GM11168 (cell line): ENCODE results near the gene NASP.

Experiments
- in situ Hi-C: fragments of 300-500 bp; cut with MboI; formaldehyde crosslinking; loops from one replicate; pipeline ENCODE4 v1.12.0; 2022; ENCODE audit warnings: low sequenced_read_pairs; ENCODE audit not compliant: unreplicated experiment

Gene NASP

DNA sequence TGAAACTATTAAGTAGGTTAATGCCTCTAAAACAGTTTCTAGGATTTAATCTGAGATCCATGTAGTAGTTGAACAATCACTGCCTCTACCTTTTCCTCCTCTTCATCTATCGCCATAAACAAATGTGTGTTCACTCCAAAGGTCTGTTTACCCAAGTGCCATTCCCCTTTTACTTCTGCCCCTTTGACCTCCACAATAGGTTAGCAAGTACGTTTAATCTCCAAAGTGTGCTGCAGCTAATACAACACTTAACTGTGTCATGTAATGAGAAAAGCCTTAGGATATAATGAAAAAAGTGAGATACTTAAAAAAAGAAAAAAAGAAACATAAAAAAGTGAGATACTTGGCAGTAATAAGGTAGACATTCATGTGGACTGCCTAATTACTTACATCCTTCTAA, 74.3 kb downstream of the NASP start:
- in situ Hi-C loops = no loop called here

DNA sequence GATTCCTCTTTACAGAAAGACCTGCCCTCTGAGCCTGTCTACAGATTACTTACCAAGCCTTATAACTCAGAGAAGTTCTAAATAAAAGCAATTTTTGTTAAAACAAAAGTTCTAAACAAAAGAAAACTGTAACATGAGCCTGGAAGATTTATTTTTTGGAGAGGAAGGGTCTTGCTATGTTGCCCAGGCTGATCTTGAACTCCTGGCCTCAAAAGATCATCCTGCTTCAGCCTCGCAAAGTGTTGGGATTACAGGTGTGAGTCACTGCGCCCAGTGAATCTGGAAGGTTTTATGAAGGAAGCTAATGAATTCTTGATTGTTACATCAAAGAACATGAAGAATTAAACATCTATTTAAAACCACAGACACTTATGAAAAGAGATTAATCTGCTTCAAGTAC, 75.4 kb downstream of the NASP start:
- in situ Hi-C loops = no loop called here

DNA sequence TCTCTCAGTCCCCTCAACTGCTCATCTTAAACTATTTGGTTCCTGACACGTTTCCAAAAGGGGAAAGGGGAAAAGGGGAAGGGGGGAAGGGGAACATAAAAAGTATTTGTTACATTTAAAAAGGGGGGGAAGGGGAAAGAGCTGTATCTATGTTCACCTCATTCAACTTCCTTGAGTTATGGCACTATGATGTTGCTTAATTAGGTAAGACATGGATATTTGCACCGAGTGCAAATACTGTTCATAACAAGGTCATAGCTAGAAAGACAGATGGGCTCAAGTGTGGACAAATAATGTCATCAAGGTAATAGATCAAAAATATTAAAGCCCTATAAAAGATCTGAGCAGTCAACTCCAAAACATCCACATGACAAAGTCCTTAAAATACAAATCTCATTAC, 76.5 kb downstream of the NASP start:
- in situ Hi-C loops = no loop called here

DNA sequence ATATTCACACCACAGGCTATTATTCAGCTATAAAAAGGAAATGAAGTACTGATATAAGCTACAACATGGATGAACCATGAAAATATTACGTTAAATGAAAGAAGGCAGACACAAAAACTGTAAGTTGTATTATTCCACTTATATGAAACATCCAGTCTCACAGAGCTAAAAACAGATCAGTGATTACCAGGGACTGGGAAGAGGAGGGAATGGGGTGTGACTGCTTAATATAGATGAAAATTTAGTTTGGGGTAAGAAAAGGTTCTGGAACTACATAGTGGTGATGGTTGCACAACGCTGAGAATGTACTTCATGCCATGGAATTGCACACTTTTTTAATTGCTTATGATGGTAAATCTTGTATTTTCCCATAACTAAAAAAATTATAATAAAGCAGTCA, 83.0 kb downstream of the NASP start:
- in situ Hi-C loops = no loop called here

DNA sequence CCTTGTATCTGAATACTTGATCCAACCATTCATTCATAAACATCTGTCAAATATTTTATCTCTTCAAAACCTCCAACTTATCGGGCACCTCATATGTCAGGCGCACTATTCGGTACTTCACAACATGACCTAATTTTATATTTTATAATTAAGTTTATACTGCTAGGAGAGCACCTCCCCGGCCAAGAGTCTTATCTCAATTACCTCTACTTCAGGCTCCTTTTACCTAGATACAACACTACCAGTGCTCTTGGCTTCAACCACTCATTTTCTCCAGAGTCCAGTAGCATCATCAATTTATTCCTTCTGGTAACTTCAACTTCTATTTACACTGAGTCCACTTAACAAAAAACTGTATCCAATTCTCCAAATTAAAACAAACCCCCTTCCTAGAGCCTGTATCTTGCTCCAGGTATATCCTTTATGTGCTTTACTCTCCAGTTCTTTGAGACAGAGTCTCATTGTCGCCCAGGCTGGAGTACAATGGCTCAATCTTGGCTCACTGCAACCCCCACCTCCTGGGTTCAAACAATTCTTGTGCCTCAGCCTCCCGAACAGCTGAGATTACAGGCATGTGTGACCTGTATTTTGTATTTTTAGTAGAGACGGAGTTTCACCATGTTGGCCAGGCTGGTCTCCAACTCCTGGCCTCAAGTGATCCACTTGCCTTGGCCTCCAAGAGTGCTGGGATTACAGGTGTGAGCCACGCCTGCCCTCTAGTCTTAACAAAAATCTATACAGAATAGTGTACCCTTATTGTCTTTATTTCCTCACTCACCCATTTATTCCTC, 83.7 kb downstream of the NASP start:
- in situ Hi-C loops = no loop called here
